Activated CD4-positive, alpha-beta T cell treated with anti-CD3 and anti-CD28 coated beads, Interleukin-2, Interleukin-4, amounts not matched to agents 100 ng/mL and 50 ng/mL, durations not matched to agents 16 hours and 8 hours (primary cell): Measurements from ENCODE around the gene MTM1.

Experiments
- DNase-seq: peaks from one replicate; pipeline ENCODE4 v3.0.0-alpha.2; 2020; ENCODE audit warnings: low spot score

MTM1 gene

GRCh38 chrX:150719621-150720020 is 151.2 kb downstream of the MTM1 start:
- DNase-seq, result no peak
